Kidney tubule cell (primary cell): ENCODE results near the gene ZMYM4.

Source experiments
- DNase-seq: peaks from one replicate; pipeline ENCODE4 v3.0.0-alpha.2; 2018; ENCODE audit warnings: low spot score

Gene ZMYM4

GRCh38 chr1:35278886-35279554 lies 10.5 kb downstream of the ZMYM4 start:
- DNase-seq, result no peak

- DNase-seq, result no peak
Observed at GRCh38 chr1:35279555-35279904, 11.0 kb downstream of the ZMYM4 start.

GRCh38 chr1:35280006-35280405 lies 11.5 kb downstream of the ZMYM4 start:
- no peak for DNase-seq

- no peak for DNase-seq
Observed at GRCh38 chr1:35281565-35281964, 13.1 kb downstream of the ZMYM4 start.

- no peak for DNase-seq
Observed at GRCh38 chr1:35282172-35282571, 13.7 kb downstream of the ZMYM4 start.

GRCh38 chr1:35284852-35285251 lies 16.3 kb downstream of the ZMYM4 start:
- DNase-seq, result no peak

- DNase-seq, result no peak
Observed at GRCh38 chr1:35285771-35286606, 17.5 kb downstream of the ZMYM4 start.

- peak; percentile 87 for DNase-seq
Observed at GRCh38 chr1:35287807-35288640, 19.5 kb downstream of the ZMYM4 start.

- DNase-seq, result peak; percentile 88
Observed at GRCh38 chr1:35288761-35289160, 20.3 kb downstream of the ZMYM4 start.

GRCh38 chr1:35290452-35290851 lies 21.9 kb downstream of the ZMYM4 start:
- no peak for DNase-seq

GRCh38 chr1:35294809-35295208 lies 26.3 kb downstream of the ZMYM4 start:
- DNase-seq, result no peak

- DNase-seq, result no peak
Observed at GRCh38 chr1:35297886-35298285, 29.4 kb downstream of the ZMYM4 start.

GRCh38 chr1:35298464-35298863 lies 30.0 kb downstream of the ZMYM4 start:
- peak; percentile 76 for DNase-seq

GRCh38 chr1:35300376-35300775 lies 31.9 kb downstream of the ZMYM4 start:
- no peak for DNase-seq

GRCh38 chr1:35301674-35302392 lies 33.3 kb downstream of the ZMYM4 start:
- DNase-seq, result no peak

GRCh38 chr1:35305383-35305782 lies 36.9 kb downstream of the ZMYM4 start:
- DNase-seq, result no peak

- no peak for DNase-seq
Observed at GRCh38 chr1:35315649-35316048, 47.1 kb downstream of the ZMYM4 start.

- no peak for DNase-seq
Observed at GRCh38 chr1:35316264-35316663, 47.8 kb downstream of the ZMYM4 start.

- DNase-seq, result peak; percentile 91
Observed at GRCh38 chr1:35319988-35320713, 51.6 kb downstream of the ZMYM4 start.

GRCh38 chr1:35320937-35321336 lies 52.4 kb downstream of the ZMYM4 start:
- DNase-seq, result no peak

GRCh38 chr1:35324486-35324885 lies 56.0 kb downstream of the ZMYM4 start:
- DNase-seq, result peak; percentile 43
